Measurements from ENCODE around the gene CLSTN1. TPM values are rescaled to one million over a fixed set of nuclear protein-coding genes. Genes with fewer than 3 reads are reported as not detected.

The CLSTN1 gene
- total and polyA plus RNA-seq, 2 of the 13 experiments (the other 11 are each of a cell fraction or from before 2014, with no cell fraction given): 19.7 to 29.8 TPM

DNA sequence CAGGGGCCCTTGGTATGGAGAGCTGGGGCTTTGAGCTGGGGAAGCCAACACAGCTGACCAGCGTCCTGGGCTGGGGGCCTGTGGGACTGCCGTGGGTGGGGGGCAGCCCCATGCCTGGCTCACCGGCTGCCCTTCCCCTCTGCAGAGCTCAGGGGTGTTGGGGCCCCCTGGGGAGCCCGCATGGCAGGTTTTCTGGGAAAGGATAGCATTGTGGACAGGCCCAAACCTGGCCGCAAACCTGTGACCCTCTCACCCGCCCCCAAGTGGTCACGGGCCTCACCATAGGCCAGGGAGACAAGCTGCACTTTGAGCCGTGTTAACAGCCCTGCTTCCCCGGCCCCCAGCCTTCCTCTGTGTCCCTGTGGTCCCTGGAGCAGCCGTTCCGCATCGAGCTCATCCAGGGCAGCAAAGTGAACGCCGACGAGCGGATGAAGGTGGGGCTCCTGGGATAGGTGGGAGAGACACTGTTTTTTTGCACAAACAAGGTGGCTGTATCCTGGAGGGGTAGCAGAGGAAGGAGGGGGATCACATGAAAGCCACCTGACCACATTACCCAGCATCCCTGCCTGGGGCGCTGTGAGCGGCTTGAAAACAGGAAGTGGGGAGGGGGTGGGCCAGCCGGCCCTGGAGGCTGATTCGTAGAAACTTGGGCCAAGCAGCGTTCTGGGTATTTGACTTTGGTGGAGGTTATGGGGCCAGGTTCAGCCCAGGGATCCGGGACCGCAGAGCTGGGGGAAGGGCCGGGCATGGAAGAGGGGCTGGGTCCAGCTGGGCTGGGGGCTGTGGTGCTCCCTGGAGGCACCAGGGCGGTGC is 106.4 kb downstream of the CLSTN1 start (continued):
- TF ChIP-seq CREM (IDR thresholded peaks at IDR 0.05): peak; percentile 39; the same call in 1 of the 2 replicates
- no peak for TF ChIP-seq CREM (CRISPR knock-in tag; IDR thresholded peaks at IDR 0.05)
- TF ChIP-seq RNF2 (conservative IDR thresholded peaks at IDR 0.05; ENCODE audit: low read depth): no peak; the same call in 1 of the 2 replicates
- no peak for TF ChIP-seq TBX3 (IDR thresholded peaks at IDR 0.05; ENCODE audit: borderline replicate concordance)
- TF ChIP-seq KLF15 (CRISPR knock-in tag; IDR thresholded peaks at IDR 0.05; ENCODE audit: borderline replicate concordance): peak; percentile 79; the same call in 1 of the 2 replicates
- TF ChIP-seq CBX5 (CRISPR knock-in tag; IDR thresholded peaks at IDR 0.05; ENCODE audit: borderline replicate concordance): peak; percentile 72; the same call in 1 of the 2 replicates
- TF ChIP-seq ZNF317 (CRISPR knock-in tag; IDR thresholded peaks at IDR 0.05): peak; percentile 85
- TF ChIP-seq ZMYM2 (CRISPR knock-in tag; IDR thresholded peaks at IDR 0.05): peak; percentile 25; the same call in 1 of the 2 replicates
- TF ChIP-seq ZNF781 (CRISPR knock-in tag; IDR thresholded peaks at IDR 0.05; ENCODE audit: borderline replicate concordance, not compliant biosample characterization): peak; percentile 94
- peak; percentile 88 for TF ChIP-seq RAD51 (IDR thresholded peaks at IDR 0.05; ENCODE audit: borderline replicate concordance)
- TF ChIP-seq ZKSCAN8 (CRISPR knock-in tag; IDR thresholded peaks at IDR 0.05; ENCODE audit: borderline replicate concordance): no peak
- peak; percentile 45; the same call in 1 of the 2 replicates for TF ChIP-seq MEIS2 (CRISPR knock-in tag; IDR thresholded peaks at IDR 0.05)
- peak; percentile 69 for TF ChIP-seq FOXC1 (CRISPR knock-in tag; IDR thresholded peaks at IDR 0.05; ENCODE audit: borderline replicate concordance)
- no peak for TF ChIP-seq ZNF251 (CRISPR knock-in tag; IDR thresholded peaks at IDR 0.05)
- TF ChIP-seq ZNF839 (CRISPR knock-in tag; IDR thresholded peaks at IDR 0.05; ENCODE audit: borderline replicate concordance): no peak
- no peak for TF ChIP-seq CC2D1A (CRISPR knock-in tag; IDR thresholded peaks at IDR 0.05)
- TF ChIP-seq ARNT2 (CRISPR knock-in tag; IDR thresholded peaks at IDR 0.05; ENCODE audit: low read depth): no peak
- TF ChIP-seq BHLHE40 (IDR thresholded peaks at IDR 0.05; ENCODE audit: low read length): peak; percentile 38; the same call in 1 of the 2 replicates
- TF ChIP-seq, protein P1, sequence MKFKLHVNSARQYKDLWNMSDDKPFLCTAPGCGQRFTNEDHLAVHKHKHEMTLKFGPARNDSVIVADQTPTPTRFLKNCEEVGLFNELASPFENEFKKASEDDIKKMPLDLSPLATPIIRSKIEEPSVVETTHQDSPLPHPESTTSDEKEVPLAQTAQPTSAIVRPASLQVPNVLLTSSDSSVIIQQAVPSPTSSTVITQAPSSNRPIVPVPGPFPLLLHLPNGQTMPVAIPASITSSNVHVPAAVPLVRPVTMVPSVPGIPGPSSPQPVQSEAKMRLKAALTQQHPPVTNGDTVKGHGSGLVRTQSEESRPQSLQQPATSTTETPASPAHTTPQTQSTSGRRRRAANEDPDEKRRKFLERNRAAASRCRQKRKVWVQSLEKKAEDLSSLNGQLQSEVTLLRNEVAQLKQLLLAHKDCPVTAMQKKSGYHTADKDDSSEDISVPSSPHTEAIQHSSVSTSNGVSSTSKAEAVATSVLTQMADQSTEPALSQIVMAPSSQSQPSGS (CRISPR knock-in tag; IDR thresholded peaks at IDR 0.05): 0 out of 2 replicates have a peak, but pooled peaks have one; percentile 14
- TF ChIP-seq, protein P2, sequence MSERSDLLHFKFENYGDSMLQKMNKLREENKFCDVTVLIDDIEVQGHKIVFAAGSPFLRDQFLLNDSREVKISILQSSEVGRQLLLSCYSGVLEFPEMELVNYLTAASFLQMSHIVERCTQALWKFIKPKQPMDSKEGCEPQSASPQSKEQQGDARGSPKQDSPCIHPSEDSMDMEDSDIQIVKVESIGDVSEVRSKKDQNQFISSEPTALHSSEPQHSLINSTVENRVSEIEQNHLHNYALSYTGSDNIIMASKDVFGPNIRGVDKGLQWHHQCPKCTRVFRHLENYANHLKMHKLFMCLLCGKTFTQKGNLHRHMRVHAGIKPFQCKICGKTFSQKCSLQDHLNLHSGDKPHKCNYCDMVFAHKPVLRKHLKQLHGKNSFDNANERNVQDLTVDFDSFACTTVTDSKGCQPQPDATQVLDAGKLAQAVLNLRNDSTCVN (CRISPR knock-in tag; IDR thresholded peaks at IDR 0.05; ENCODE audit: borderline replicate concordance): no peak
- TF ChIP-seq SUZ12 (IDR thresholded peaks at IDR 0.05; ENCODE audit: low read depth, low read length): no peak
- TF ChIP-seq, protein P3, sequence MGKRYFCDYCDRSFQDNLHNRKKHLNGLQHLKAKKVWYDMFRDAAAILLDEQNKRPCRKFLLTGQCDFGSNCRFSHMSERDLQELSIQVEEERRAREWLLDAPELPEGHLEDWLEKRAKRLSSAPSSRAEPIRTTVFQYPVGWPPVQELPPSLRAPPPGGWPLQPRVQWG (CRISPR knock-in tag; IDR thresholded peaks at IDR 0.05; ENCODE audit: borderline replicate concordance, low read depth): no peak
- no peak for TF ChIP-seq DNMT1 (CRISPR knock-in tag; IDR thresholded peaks at IDR 0.05)
- TF ChIP-seq, protein P4, sequence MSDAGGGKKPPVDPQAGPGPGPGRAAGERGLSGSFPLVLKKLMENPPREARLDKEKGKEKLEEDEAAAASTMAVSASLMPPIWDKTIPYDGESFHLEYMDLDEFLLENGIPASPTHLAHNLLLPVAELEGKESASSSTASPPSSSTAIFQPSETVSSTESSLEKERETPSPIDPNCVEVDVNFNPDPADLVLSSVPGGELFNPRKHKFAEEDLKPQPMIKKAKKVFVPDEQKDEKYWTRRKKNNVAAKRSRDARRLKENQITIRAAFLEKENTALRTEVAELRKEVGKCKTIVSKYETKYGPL (CRISPR knock-in tag; IDR thresholded peaks at IDR 0.05): no peak
- 0 out of 2 replicates have a peak, but pooled peaks have one; percentile 55 for TF ChIP-seq ZC3H4 (CRISPR knock-in tag; IDR thresholded peaks at IDR 0.05; ENCODE audit: borderline replicate concordance)

Measured in HepG2 (cell line).